Neutrophil (primary cell): Measurements from ENCODE around the gene MYBPC3.

Experiments
- H3K27ac ChIP-seq: fragments of 200-600 bp; sonication (generic); 2 replicates; pipeline ENCODE4 v1.5.1; 2016; ENCODE audit warnings: mild to moderate bottlenecking, moderate library complexity
- H3K27me3 ChIP-seq: fragments of 200-600 bp; sonication (generic); 2 replicates; pipeline ENCODE4 v1.6.0; 2016; ENCODE audit warnings: mild to moderate bottlenecking
- H3K36me3 ChIP-seq: fragments of 200-600 bp; sonication (generic); 2 replicates; pipeline ENCODE4 v1.5.1; 2017
- H3K4me1 ChIP-seq, 2 experiments: fragments of 200-600 bp in 1 of 2; sonication (generic) in 1 of 2; 1 replicate in 1 of 2; 2 replicates in 1 of 2; pipeline versions ENCODE4 v1.5.1 to v1.6.1; 2013 to 2016; ENCODE audit warnings: low read depth in 1 of 2, low read length in 1 of 2, mild to moderate bottlenecking in 1 of 2, moderate library complexity in 1 of 2; ENCODE audit not compliant: control insufficient read depth in 1 of 2, insufficient read depth in 1 of 2
- H3K4me3 ChIP-seq, 2 experiments: fragments of 200-600 bp in 1 of 2; sonication (generic) in 1 of 2; 1 replicate in 1 of 2; 2 replicates in 1 of 2; pipeline ENCODE4 v1.5.1; 2013 to 2016; ENCODE audit warnings: low read depth in 1 of 2, low read length in 1 of 2, mild to moderate bottlenecking in 1 of 2, moderate library complexity in 1 of 2
- H3K9me3 ChIP-seq: fragments of 200-600 bp; sonication (generic); 2 replicates; pipeline ENCODE4 v1.5.1; 2016
- TF ChIP-seq, protein P1 (sequence below): fragments of 200-600 bp; sonication (generic); IDR thresholded peaks from 2 replicates; pipeline ENCODE4 v1.5.1; 2016; ENCODE audit warnings: antibody characterized with exemption

MYBPC3 gene

GRCh38 chr11:47379317-47379716 lies 26.8 kb upstream of the MYBPC3 start:
- Histone ChIP-seq H3K4me3 (peak overlapping the region; percentile 92 to 97), H3K36me3 (peaks cover 49% of the 10 kb centered on the region), H3K9me3 (no peaks in the 10 kb centered on the region), H3K27me3 (no peaks in the 10 kb centered on the region), H3K4me1 (peaks cover 63 to 66% of the 10 kb centered on the region in 2 experiments), H3K27ac (peak overlapping the region; percentile 99)
- TF ChIP-seq, protein P1, sequence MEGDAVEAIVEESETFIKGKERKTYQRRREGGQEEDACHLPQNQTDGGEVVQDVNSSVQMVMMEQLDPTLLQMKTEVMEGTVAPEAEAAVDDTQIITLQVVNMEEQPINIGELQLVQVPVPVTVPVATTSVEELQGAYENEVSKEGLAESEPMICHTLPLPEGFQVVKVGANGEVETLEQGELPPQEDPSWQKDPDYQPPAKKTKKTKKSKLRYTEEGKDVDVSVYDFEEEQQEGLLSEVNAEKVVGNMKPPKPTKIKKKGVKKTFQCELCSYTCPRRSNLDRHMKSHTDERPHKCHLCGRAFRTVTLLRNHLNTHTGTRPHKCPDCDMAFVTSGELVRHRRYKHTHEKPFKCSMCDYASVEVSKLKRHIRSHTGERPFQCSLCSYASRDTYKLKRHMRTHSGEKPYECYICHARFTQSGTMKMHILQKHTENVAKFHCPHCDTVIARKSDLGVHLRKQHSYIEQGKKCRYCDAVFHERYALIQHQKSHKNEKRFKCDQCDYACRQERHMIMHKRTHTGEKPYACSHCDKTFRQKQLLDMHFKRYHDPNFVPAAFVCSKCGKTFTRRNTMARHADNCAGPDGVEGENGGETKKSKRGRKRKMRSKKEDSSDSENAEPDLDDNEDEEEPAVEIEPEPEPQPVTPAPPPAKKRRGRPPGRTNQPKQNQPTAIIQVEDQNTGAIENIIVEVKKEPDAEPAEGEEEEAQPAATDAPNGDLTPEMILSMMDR = no peak

DNA sequence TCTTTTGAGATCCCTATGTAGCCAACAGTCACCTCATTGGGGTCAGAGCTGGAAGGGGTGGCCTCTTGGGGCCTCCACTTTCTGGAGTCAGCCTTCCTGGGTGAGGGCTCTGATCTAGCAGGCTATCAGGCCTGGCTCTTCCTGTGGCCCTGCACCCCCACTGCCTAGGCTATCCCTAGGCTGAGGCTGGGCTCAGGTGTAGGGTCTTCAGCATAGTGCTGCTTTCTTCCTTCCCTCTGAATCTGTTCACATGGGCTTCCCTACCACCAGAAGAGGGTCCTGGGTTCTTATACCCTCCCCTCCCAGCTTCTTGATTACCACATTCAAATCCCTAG lies 26.3 kb upstream of the MYBPC3 start:
- peaks cover 67 to 68% of the 10 kb centered on the region in 2 experiments for H3K4me1 ChIP-seq

DNA sequence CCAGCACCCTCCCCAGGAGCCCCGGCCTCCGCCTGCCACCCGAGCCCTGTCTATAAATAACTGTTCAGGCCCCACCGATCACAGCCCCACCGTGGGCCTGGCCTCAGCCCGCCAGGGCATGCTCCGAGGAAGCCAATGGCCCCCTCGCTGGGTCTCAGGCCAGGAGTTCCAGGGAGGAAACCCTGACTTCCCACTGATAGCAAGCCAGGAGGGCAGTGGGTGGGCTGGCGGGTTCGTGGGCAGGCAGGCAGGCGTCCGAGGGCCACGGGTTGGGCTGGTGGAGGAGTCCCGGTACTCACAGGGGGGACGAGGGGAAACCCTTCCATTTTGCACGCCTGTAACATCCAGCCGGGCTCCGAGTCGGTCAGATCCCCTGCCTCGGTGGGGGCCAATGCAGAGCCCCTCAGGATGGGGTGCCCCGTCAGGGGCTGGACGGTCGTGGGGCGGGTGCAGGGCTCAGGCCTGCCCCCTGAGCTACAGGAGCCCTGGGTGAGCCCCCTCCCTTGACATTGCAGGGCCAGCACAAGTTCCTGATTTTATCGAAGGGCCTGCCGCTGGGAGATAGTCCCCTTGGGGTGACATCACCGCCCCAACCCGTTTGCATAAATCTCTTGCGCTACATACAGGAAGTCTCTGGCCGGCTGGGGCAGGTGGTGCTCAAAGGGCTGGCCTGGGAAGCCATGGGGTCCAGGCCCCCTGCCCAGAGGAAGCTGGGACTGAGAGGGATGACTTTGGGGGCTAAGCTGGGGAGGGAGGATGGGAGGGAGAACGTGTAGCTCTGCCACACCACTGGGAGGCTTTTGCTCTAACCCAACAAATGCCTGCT lies 25.7 kb upstream of the MYBPC3 start, which contains the start of gene SPI1:
Gene SPI1 (minus strand): TSS at position 538 of the 826 bp plus-strand sequence. CDS start 194 bp downstream, at position 344.
- Histone ChIP-seq H3K27ac (peak within 1 kb of the TSS; percentile 99), H3K4me1 (peaks cover 67 to 68% of the 10 kb centered on the region in 2 experiments), H3K27me3 (no peaks in the 10 kb centered on the region), H3K36me3 (peaks cover 56% of the 10 kb centered on the region), H3K9me3 (no peaks in the 10 kb centered on the region), H3K4me3 (peak within 1 kb of the TSS; percentile 92 to 97)
- TF ChIP-seq, protein P1 = peak; percentile 45

More for the DNA sequence above, 26.3 kb upstream of the MYBPC3 start:
- no peaks in the 10 kb centered on the region for H3K9me3 ChIP-seq
- H3K36me3 ChIP-seq = peaks cover 54% of the 10 kb centered on the region
- TF ChIP-seq, protein P1 = no peak
- H3K27me3 ChIP-seq = no peaks in the 10 kb centered on the region
- H3K27ac ChIP-seq = peak overlapping the region; percentile 99
- H3K4me3 ChIP-seq = peak overlapping the region; percentile 92 to 97

- peaks cover 67 to 68% of the 10 kb centered on the region in 2 experiments for H3K4me1 ChIP-seq
- peak overlapping the region; percentile 92 to 97 for H3K4me3 ChIP-seq
- no peaks in the 10 kb centered on the region for H3K9me3 ChIP-seq
- H3K27ac ChIP-seq = peak overlapping the region; percentile 99
- TF ChIP-seq, protein P1 = no peak
- H3K27me3 ChIP-seq = no peaks in the 10 kb centered on the region
- peaks cover 57% of the 10 kb centered on the region for H3K36me3 ChIP-seq
Observed at GRCh38 chr11:47377571-47378009, 25.1 kb upstream of the MYBPC3 start.

GRCh38 chr11:47376525-47377371 lies 24.2 kb upstream of the MYBPC3 start:
- Histone ChIP-seq H3K36me3 (peaks cover 57% of the 10 kb centered on the region), H3K9me3 (no peaks in the 10 kb centered on the region), H3K27ac (peak overlapping the region; percentile 99), H3K4me1 (peaks cover 67 to 72% of the 10 kb centered on the region in 2 experiments), H3K4me3 (peak overlapping the region; percentile 92 to 97), H3K27me3 (no peaks in the 10 kb centered on the region)
- TF ChIP-seq, protein P1 = peak; percentile 28
